H9 (cell line): ENCODE measurements around the gene IVNS1ABP. TPM values are rescaled to one million over a fixed set of nuclear protein-coding genes. Genes with fewer than 3 reads are reported as not detected.

Experiments used
- DNase-seq: peaks from one replicate; pipeline ENCODE4 v3.0.0-alpha.2; 2017
- H2AFZ ChIP-seq: one replicate; pipeline ENCODE4 v1.6.1; 2013; ENCODE audit warnings: mild to moderate bottlenecking, low read length, control low read depth, moderate library complexity
- H2AK5ac ChIP-seq: 2 replicates; pipeline ENCODE4 v1.6.1; 2013; ENCODE audit warnings: low read length, control low read depth, mixed read lengths; ENCODE audit not compliant: insufficient read length
- H2BK120ac ChIP-seq: one replicate; pipeline ENCODE4 v1.6.1; 2013; ENCODE audit warnings: low read depth, mild to moderate bottlenecking, low read length, control low read depth, inconsistent platforms; ENCODE audit not compliant: poor library complexity, severe bottlenecking
- H2BK12ac ChIP-seq: 2 replicates; pipeline ENCODE4 v1.6.1; 2013; ENCODE audit warnings: low read length, control low read depth, mixed read lengths, low read depth; ENCODE audit not compliant: insufficient read length
- H2BK15ac ChIP-seq: 2 replicates; pipeline ENCODE4 v1.6.1; 2013; ENCODE audit warnings: low read depth, low read length, control low read depth
- H2BK20ac ChIP-seq: one replicate; pipeline ENCODE4 v1.6.1; 2013; ENCODE audit warnings: low read depth, mild to moderate bottlenecking, low read length, control low read depth, inconsistent platforms; ENCODE audit not compliant: poor library complexity, severe bottlenecking
- H2BK5ac ChIP-seq: 2 replicates; pipeline ENCODE4 v1.6.1; 2013; ENCODE audit warnings: low read length, control low read depth, mixed read lengths; ENCODE audit not compliant: insufficient read length
- H3K14ac ChIP-seq: 2 replicates; pipeline ENCODE4 v1.6.1; 2013; ENCODE audit warnings: low read length, control low read depth; ENCODE audit not compliant: insufficient read depth
- H3K18ac ChIP-seq: 2 replicates; pipeline ENCODE4 v1.6.1; 2013; ENCODE audit warnings: low read depth, mild to moderate bottlenecking, mixed read lengths, low read length, control low read depth; ENCODE audit not compliant: insufficient read length
- H3K23ac ChIP-seq: 2 replicates; pipeline ENCODE4 v1.6.1; 2013; ENCODE audit warnings: low read length, control low read depth, mixed read lengths, low read depth; ENCODE audit not compliant: insufficient read length
- H3K23me2 ChIP-seq: 2 replicates; pipeline ENCODE4 v1.6.1; 2013; ENCODE audit warnings: low read depth, mild to moderate bottlenecking, mixed read lengths, low read length, control low read depth; ENCODE audit not compliant: insufficient read length, poor library complexity, severe bottlenecking
- H3K27ac ChIP-seq: 2 replicates; pipeline ENCODE4 v1.5.1; 2013; ENCODE audit warnings: low read length, control low read depth, mixed read lengths, low read depth; ENCODE audit not compliant: insufficient read length
- H3K27me3 ChIP-seq: 2 replicates; pipeline ENCODE4 v1.6.1; 2013; ENCODE audit warnings: low read length, control low read depth, inconsistent platforms; ENCODE audit not compliant: insufficient read depth
- H3K4ac ChIP-seq: 2 replicates; pipeline ENCODE4 v1.6.1; 2013; ENCODE audit warnings: low read depth, mild to moderate bottlenecking, control low read depth, inconsistent platforms, low read length, moderate library complexity
- H3K4me1 ChIP-seq: 2 replicates; pipeline ENCODE4 v1.6.1; 2013; ENCODE audit warnings: low read length, control low read depth, inconsistent platforms; ENCODE audit not compliant: insufficient read depth
- H3K4me2 ChIP-seq: 2 replicates; pipeline ENCODE4 v1.6.1; 2013; ENCODE audit warnings: low read length, control low read depth, mixed read lengths; ENCODE audit not compliant: insufficient read length, insufficient read depth
- H3K56ac ChIP-seq: 2 replicates; pipeline ENCODE4 v1.6.1; 2013; ENCODE audit warnings: low read depth, mild to moderate bottlenecking, mixed read lengths, low read length, control low read depth; ENCODE audit not compliant: insufficient read length
- H3K79me1 ChIP-seq: 2 replicates; pipeline ENCODE4 v1.6.1; 2013; ENCODE audit warnings: low read depth, mild to moderate bottlenecking, moderate library complexity, low read length, control low read depth, inconsistent platforms; ENCODE audit not compliant: insufficient read depth, poor library complexity, severe bottlenecking
- H3K79me2 ChIP-seq: 2 replicates; pipeline ENCODE4 v1.6.1; 2013; ENCODE audit warnings: low read length, control low read depth, inconsistent platforms; ENCODE audit not compliant: insufficient read depth
- H3K9ac ChIP-seq: 2 replicates; pipeline ENCODE4 v1.6.1; 2013; ENCODE audit warnings: low read length, control low read depth, mixed read lengths; ENCODE audit not compliant: insufficient read length; ENCODE audit errors: extremely low read depth
- H3K9me3 ChIP-seq: one replicate; pipeline ENCODE4 v1.6.1; 2013; ENCODE audit warnings: low read depth, low read length, inconsistent platforms; ENCODE audit not compliant: control insufficient read depth
- H3T11ph ChIP-seq: one replicate; pipeline ENCODE4 v1.6.1; 2013; ENCODE audit warnings: mild to moderate bottlenecking, low read length, control low read depth, inconsistent platforms
- H4K20me1 ChIP-seq: one replicate; pipeline ENCODE4 v1.6.1; 2013; ENCODE audit not compliant: control insufficient read depth, insufficient read length, insufficient read depth
- H4K5ac ChIP-seq: 2 replicates; pipeline ENCODE4 v1.6.1; 2013; ENCODE audit warnings: low read depth, mild to moderate bottlenecking, mixed read lengths, low read length, control low read depth; ENCODE audit not compliant: insufficient read length
- H4K8ac ChIP-seq: replicated peaks from 2 replicates; pipeline ENCODE4 v1.6.1; 2013; ENCODE audit warnings: low read length, control low read depth, mixed read lengths, low read depth; ENCODE audit not compliant: insufficient read length
- H4K91ac ChIP-seq: 2 replicates; pipeline ENCODE4 v1.6.1; 2013; ENCODE audit warnings: low read depth, mild to moderate bottlenecking, moderate library complexity, mixed read lengths, low read length, control low read depth; ENCODE audit not compliant: insufficient read length
- H3K27ac Mint-ChIP-seq, 3 experiments: 2 replicates in 2 of 3; 3 replicates in 1 of 3; pipeline ENCODE4 v1.8.0; 2020 to 2021; ENCODE audit warnings: mixed read lengths in 3 of 3, mild to moderate bottlenecking in 1 of 3, moderate library complexity in 1 of 3
- H3K27me3 Mint-ChIP-seq: 2 replicates; pipeline ENCODE4 v1.8.0; 2021; ENCODE audit warnings: low read depth, mild to moderate bottlenecking, moderate library complexity, mixed read lengths
- H3K36me3 Mint-ChIP-seq, 3 experiments: 2 replicates in 2 of 3; 3 replicates in 1 of 3; pipeline ENCODE4 v1.8.0; 2020 to 2021; ENCODE audit warnings: low read depth in 3 of 3, mixed read lengths in 3 of 3; ENCODE audit not compliant: insufficient read depth in 1 of 3
- H3K4me1 Mint-ChIP-seq, 2 experiments: 2 replicates each; pipeline ENCODE4 v1.8.0; 2020; ENCODE audit warnings: mixed read lengths in 2 of 2
- H3K4me3 Mint-ChIP-seq, 2 experiments: 2 replicates in 1 of 2; 3 replicates in 1 of 2; pipeline ENCODE4 v1.8.0; 2020 to 2021; ENCODE audit warnings: mild to moderate bottlenecking in 2 of 2, mixed read lengths in 2 of 2, moderate library complexity in 1 of 2
- H3K9me3 Mint-ChIP-seq, 2 experiments: 2 replicates in 1 of 2; 3 replicates in 1 of 2; pipeline ENCODE4 v1.8.0; 2020; ENCODE audit warnings: mild to moderate bottlenecking in 2 of 2, mixed read lengths in 2 of 2, moderate library complexity in 1 of 2
- CTCF ChIP-seq: fragments of 200-600 bp; sonication (generic); conservative IDR thresholded peaks from 3 replicates; pipeline ENCODE4 v1.8.0; 2021; ENCODE audit warnings: antibody characterized with exemption, mild to moderate bottlenecking
- total RNA-seq: library from RNA; stranded (reverse); gene quantifications from 2 replicates; pipeline ENCODE4 v1.2.1, GENCODE V29; 2021

IVNS1ABP gene
- total RNA-seq, 1 experiment from 2014 or later, result 110 TPM

GRCh38 chr1:185363205-185363604 is 46.2 kb upstream of the IVNS1ABP start:
- no peaks in the 10 kb centered on the region for H3K79me1 ChIP-seq
- no peak overlapping the region for H3K56ac ChIP-seq
- H2BK12ac ChIP-seq, result no peak overlapping the region
- H3K9me3 ChIP-seq, result no peaks in the 10 kb centered on the region
- no peak for DNase-seq
- no peak overlapping the region for H3K23ac ChIP-seq
- H3K18ac ChIP-seq, result no peak overlapping the region
- no peak overlapping the region for H3K4me2 ChIP-seq
- no peak overlapping the region for H2BK15ac ChIP-seq
- H3K4me1 ChIP-seq, result no peaks in the 10 kb centered on the region
- no peak overlapping the region for H3K4me3 Mint-ChIP-seq
- peak overlapping the region in 1 of 3 experiments; percentile 25; a peak in 1 of 7 replicates for H3K27ac Mint-ChIP-seq
- H3K4ac ChIP-seq, result no peak overlapping the region
- no peak overlapping the region for H4K91ac ChIP-seq
- H3K14ac ChIP-seq, result no peak overlapping the region
- H3K23me2 ChIP-seq, result no peaks in the 10 kb centered on the region
- no peak overlapping the region for H2AFZ ChIP-seq
- no peak overlapping the region for H3K27ac ChIP-seq
- H3T11ph ChIP-seq, result no peak overlapping the region
- TF ChIP-seq CTCF, result no peak
- peaks cover 6 to 12% of the 10 kb centered on the region in 2 experiments for H3K4me1 Mint-ChIP-seq
- peaks cover 2 to 12% of the 10 kb centered on the region in 2 experiments; a peak in 3 of 5 replicates for H3K9me3 Mint-ChIP-seq
- H3K27me3 ChIP-seq, result no peaks in the 10 kb centered on the region
- no peaks in the 10 kb centered on the region for H4K20me1 ChIP-seq
- no peaks in the 10 kb centered on the region for H3K79me2 ChIP-seq
- H3K9ac ChIP-seq, result no peak overlapping the region
- no peak overlapping the region for H2BK20ac ChIP-seq
- H3K27me3 Mint-ChIP-seq, result no peaks in the 10 kb centered on the region; the same call in 1 of the 2 replicates
- no peak overlapping the region for H2BK120ac ChIP-seq
- peaks cover 2 to 11% (median 4%) of the 10 kb centered on the region in 3 experiments; a peak in 5 of 7 replicates for H3K36me3 Mint-ChIP-seq
- no peak overlapping the region for H2AK5ac ChIP-seq
- H2BK5ac ChIP-seq, result no peak overlapping the region
- no peak overlapping the region for H4K5ac ChIP-seq
- H4K8ac ChIP-seq, result no peak overlapping the region
